ENCODE results near the gene CC2D1A. TPM values are rescaled to one million over a fixed set of nuclear protein-coding genes. Genes with fewer than 3 reads are reported as not detected.
"Not testable (repeated sequence)": the region's sequence is repeated elsewhere in the genome, so short reads cannot be mapped to it uniquely, and the experiment has no call there.

Gene CC2D1A
- polyA plus RNA-seq, 6 donors from 2014 or later = 2.9 to 13.9 (median 4.3) TPM

- no peak for ATAC-seq (ENCODE audit: low read depth in 2 of 2)
- H3K27ac Mint-ChIP-seq = no peak overlapping the region
- DNase-seq = no peak
- H3K27me3 Mint-ChIP-seq = no peaks in the 10 kb centered on the region
- no peaks in the 10 kb centered on the region for H3K9me3 Mint-ChIP-seq
- H3K4me1 Mint-ChIP-seq = no peaks in the 10 kb centered on the region
- H3K36me3 Mint-ChIP-seq = no peaks in the 10 kb centered on the region
- H3K4me3 Mint-ChIP-seq = no peak overlapping the region
Measured at GRCh38 chr19:13899912-13900584, 6.0 kb upstream of the CC2D1A start.

- no peak for DNase-seq
- Mint-ChIP-seq H3K36me3 (no peaks in the 10 kb centered on the region), H3K27me3 (no peaks in the 10 kb centered on the region), H3K27ac (no peak overlapping the region), H3K4me1 (peaks cover 10 to 13% (median 12%) of the 10 kb centered on the region in 3 donors), H3K9me3 (no peaks in the 10 kb centered on the region), H3K4me3 (peak overlapping the region in 1 of 8 donors; percentile 74)
- ATAC-seq (ENCODE audit: low read depth in 2 of 2) = no peak
Measured at GRCh38 chr19:13902993-13903555, 2.9 kb upstream of the CC2D1A start.

- peak overlapping the region; percentile 74 to 91 (median 86) for H3K4me3 Mint-ChIP-seq
- DNase-seq (no peak), ATAC-seq (ENCODE audit: low read depth in 2 of 2) (peak; percentile 11 to 15)
- H3K9me3 Mint-ChIP-seq = no peaks in the 10 kb centered on the region
- no peaks in the 10 kb centered on the region for H3K36me3 Mint-ChIP-seq
- peak overlapping the region in 2 of 6 donors; percentile 20 to 90 for H3K27ac Mint-ChIP-seq
- H3K27me3 Mint-ChIP-seq = no peaks in the 10 kb centered on the region
- H3K4me1 Mint-ChIP-seq = peaks cover 10 to 13% (median 12%) of the 10 kb centered on the region in 3 donors
Measured at GRCh38 chr19:13906521-13906904, 512 bp downstream of the CC2D1A start.

- no peaks in the 10 kb centered on the region for H3K27me3 Mint-ChIP-seq
- H3K4me1 Mint-ChIP-seq = peaks cover 10 to 13% (median 12%) of the 10 kb centered on the region in 3 donors
- H3K9me3 Mint-ChIP-seq = no peaks in the 10 kb centered on the region
- H3K27ac Mint-ChIP-seq = peak overlapping the region in 1 of 6 donors; percentile 90
- no peak for DNase-seq
- no peaks in the 10 kb centered on the region for H3K36me3 Mint-ChIP-seq
- peak overlapping the region; percentile 74 to 91 (median 86) for H3K4me3 Mint-ChIP-seq
- ATAC-seq (ENCODE audit: low read depth in 2 of 2) = no peak
Measured at GRCh38 chr19:13906910-13907309, 909 bp downstream of the CC2D1A start.

GRCh38 chr19:13908674-13909073 lies 2.7 kb downstream of the CC2D1A start:
- H3K27me3 Mint-ChIP-seq = no peaks in the 10 kb centered on the region
- H3K27ac Mint-ChIP-seq = peak overlapping the region in 1 of 6 donors; percentile 81
- H3K4me1 Mint-ChIP-seq = peaks cover 10 to 13% (median 12%) of the 10 kb centered on the region in 3 donors
- ATAC-seq (ENCODE audit: low read depth in 2 of 2) = no peak
- no peaks in the 10 kb centered on the region for H3K36me3 Mint-ChIP-seq
- H3K4me3 Mint-ChIP-seq = peak overlapping the region in 2 of 8 donors; percentile 15 to 67
- no peak for DNase-seq
- no peaks in the 10 kb centered on the region for H3K9me3 Mint-ChIP-seq

- H3K4me1 Mint-ChIP-seq = peaks cover 10 to 13% (median 12%) of the 10 kb centered on the region in 3 donors
- H3K36me3 Mint-ChIP-seq = no peaks in the 10 kb centered on the region
- no peaks in the 10 kb centered on the region for H3K27me3 Mint-ChIP-seq
- H3K9me3 Mint-ChIP-seq = no peaks in the 10 kb centered on the region
- H3K27ac Mint-ChIP-seq = no peak overlapping the region
- ATAC-seq (ENCODE audit: low read depth in 2 of 2) = no peak
- DNase-seq = no peak
- H3K4me3 Mint-ChIP-seq = peak overlapping the region in 1 of 8 donors; percentile 25
Measured at GRCh38 chr19:13909430-13909829, 3.4 kb downstream of the CC2D1A start.

- Mint-ChIP-seq H3K27ac (no peak overlapping the region), H3K27me3 (no peaks in the 10 kb centered on the region), H3K36me3 (no peaks in the 10 kb centered on the region), H3K9me3 (no peaks in the 10 kb centered on the region), H3K4me3 (no peak overlapping the region), H3K4me1 (no peaks in the 10 kb centered on the region)
- no peak for DNase-seq
- ATAC-seq (ENCODE audit: low read depth in 2 of 2) = no peak
Measured at GRCh38 chr19:13913352-13913751, 7.4 kb downstream of the CC2D1A start.

- H3K27ac Mint-ChIP-seq = no peak overlapping the region
- H3K36me3 Mint-ChIP-seq = no peaks in the 10 kb centered on the region
- H3K27me3 Mint-ChIP-seq = no peaks in the 10 kb centered on the region
- no peaks in the 10 kb centered on the region for H3K4me1 Mint-ChIP-seq
- no peak for DNase-seq
- H3K4me3 Mint-ChIP-seq = peak overlapping the region in 1 of 8 donors; percentile 15
- ATAC-seq (ENCODE audit: low read depth in 2 of 2) = no peak
- no peaks in the 10 kb centered on the region for H3K9me3 Mint-ChIP-seq
Measured at GRCh38 chr19:13914777-13915176, 8.8 kb downstream of the CC2D1A start.

- Mint-ChIP-seq H3K4me3 (no peak overlapping the region), H3K4me1 (peaks cover 0 to 8% (median 5%) of the 10 kb centered on the region in 3 donors), H3K36me3 (peaks cover 7 to 18% of the 10 kb centered on the region in 2 donors), H3K27me3 (no peaks in the 10 kb centered on the region), H3K9me3 (peaks cover 0 to 5% (median 0%) of the 10 kb centered on the region in 7 donors), H3K27ac (peak overlapping the region in 1 of 6 donors; percentile 70)
- DNase-seq (no peak), ATAC-seq (ENCODE audit: low read depth in 2 of 2) (no peak)
Measured at GRCh38 chr19:13917888-13918406, 11.9 kb downstream of the CC2D1A start.

- Mint-ChIP-seq H3K4me1 (peaks cover 0 to 8% (median 5%) of the 10 kb centered on the region in 3 donors), H3K27me3 (no peaks in the 10 kb centered on the region), H3K27ac (no peak overlapping the region), H3K36me3 (peaks cover 7 to 18% of the 10 kb centered on the region in 2 donors), H3K9me3 (peaks cover 0 to 5% (median 0%) of the 10 kb centered on the region in 7 donors), H3K4me3 (no peak overlapping the region)
- DNase-seq (no peak), ATAC-seq (ENCODE audit: low read depth in 2 of 2) (no peak)
Measured at GRCh38 chr19:13918726-13919411, 12.9 kb downstream of the CC2D1A start.

GRCh38 chr19:13920524-13920923 lies 14.5 kb downstream of the CC2D1A start:
- Mint-ChIP-seq H3K9me3 (peaks cover 0 to 5% (median 0%) of the 10 kb centered on the region in 7 donors), H3K4me1 (peaks cover 0 to 8% (median 5%) of the 10 kb centered on the region in 3 donors), H3K4me3 (no peak overlapping the region), H3K27me3 (no peaks in the 10 kb centered on the region), H3K36me3 (peaks cover 12 to 26% of the 10 kb centered on the region in 2 donors), H3K27ac (peak overlapping the region in 1 of 6 donors; percentile 56)
- ATAC-seq (ENCODE audit: low read depth in 2 of 2) (no peak), DNase-seq (no peak)

- Mint-ChIP-seq H3K27me3 (no peaks in the 10 kb centered on the region), H3K9me3 (peaks cover 0 to 5% (median 0%) of the 10 kb centered on the region in 7 donors), H3K36me3 (peaks cover 12 to 26% of the 10 kb centered on the region in 2 donors), H3K4me3 (no peak overlapping the region), H3K4me1 (peaks cover 0 to 8% (median 5%) of the 10 kb centered on the region in 3 donors), H3K27ac (peak overlapping the region in 1 of 6 donors; percentile 54)
- ATAC-seq (ENCODE audit: low read depth in 2 of 2) (peak; percentile 74 to 77), DNase-seq (no peak)
Measured at GRCh38 chr19:13920940-13921747, 15.1 kb downstream of the CC2D1A start.

- H3K27me3 Mint-ChIP-seq; H3K4me3 Mint-ChIP-seq; ATAC-seq (ENCODE audit: low read depth in 2 of 2); H3K4me1 Mint-ChIP-seq; DNase-seq; H3K9me3 Mint-ChIP-seq: not testable (repeated sequence)
- peaks cover 12 to 26% of the 10 kb centered on the region in 2 donors for H3K36me3 Mint-ChIP-seq
- peak overlapping the region in 1 of 6 donors; percentile 48 for H3K27ac Mint-ChIP-seq
Measured at GRCh38 chr19:13922118-13922517, 16.1 kb downstream of the CC2D1A start.
